GM19023 (cell line): Measurements from ENCODE around the gene C14orf119.
"Not testable (repeated sequence)": the region's sequence is repeated elsewhere in the genome, so short reads cannot be mapped to it uniquely, and the experiment has no call there.

Experiments used
- ATAC-seq: cut with Tn5 transposase; IDR thresholded peaks from one replicate; pipeline ENCODE4 v1.9.1; 2021; ENCODE audit warnings: mild to moderate bottlenecking, moderate library complexity; ENCODE audit not compliant: unreplicated experiment

The C14orf119 gene

GRCh38 chr14:23107620-23108019, 12.3 kb downstream of the C14orf119 start:
- ATAC-seq = not testable (repeated sequence)

- not testable (repeated sequence) for ATAC-seq
Measured at GRCh38 chr14:23108169-23108568, 12.9 kb downstream of the C14orf119 start.

- ATAC-seq = no peak
Measured at GRCh38 chr14:23109769-23110168, 14.5 kb downstream of the C14orf119 start.

- ATAC-seq = no peak
Measured at GRCh38 chr14:23110579-23111365, 15.5 kb downstream of the C14orf119 start.

GRCh38 chr14:23112359-23113178, 17.3 kb downstream of the C14orf119 start:
- no peak for ATAC-seq

GRCh38 chr14:23113431-23114119, 18.3 kb downstream of the C14orf119 start:
- no peak for ATAC-seq

GRCh38 chr14:23114120-23114458, 18.8 kb downstream of the C14orf119 start:
- no peak for ATAC-seq

GRCh38 chr14:23114669-23115038, 19.3 kb downstream of the C14orf119 start:
- no peak for ATAC-seq

- no peak for ATAC-seq
Measured at GRCh38 chr14:23115039-23115731, 19.9 kb downstream of the C14orf119 start.

GRCh38 chr14:23115918-23116317, 20.6 kb downstream of the C14orf119 start:
- no peak for ATAC-seq

- ATAC-seq = no peak
Measured at GRCh38 chr14:23117371-23118020, 22.2 kb downstream of the C14orf119 start.

GRCh38 chr14:23118506-23119362, 23.4 kb downstream of the C14orf119 start, which contains the start of gene CEBPE:
CEBPE (minus strand) TSS chr14:23119255; CDS start chr14:23119091, 164 bp downstream.
- no peak for ATAC-seq

GRCh38 chr14:23119363-23120327, 24.3 kb downstream of the C14orf119 start:
- no peak for ATAC-seq

- ATAC-seq = peak; percentile 81
Measured at GRCh38 chr14:23120541-23121251, 25.4 kb downstream of the C14orf119 start.

- no peak for ATAC-seq
Measured at GRCh38 chr14:23121361-23121771, 26.1 kb downstream of the C14orf119 start.

GRCh38 chr14:23122086-23122485, 26.8 kb downstream of the C14orf119 start:
- ATAC-seq = no peak

GRCh38 chr14:23123419-23123818, 28.1 kb downstream of the C14orf119 start:
- no peak for ATAC-seq
